ENCODE data around the gene SLC29A1. TPM values are rescaled to one million over a fixed set of nuclear protein-coding genes. Genes with fewer than 3 reads are reported as not detected.

The SLC29A1 gene
- total and polyA plus RNA-seq, 2 donors (not counting 1 experiment from before 2014, with no cell fraction given): 6.0 to 7.3 TPM

GRCh38 chr6:44237813-44238433 lies 14.5 kb downstream of the SLC29A1 start:
- DNase-seq: peak; percentile 87
- H4K20me1 ChIP-seq (ENCODE audit: control insufficient read depth, insufficient read depth, low read length, poor library complexity, severe bottlenecking): no peaks in the 10 kb centered on the region
- peak; percentile 93 for ATAC-seq (ENCODE audit: low read depth)
- no peaks in the 10 kb centered on the region for H3K79me2 ChIP-seq (ENCODE audit: control insufficient read depth, insufficient read depth, low read length)
- TF ChIP-seq CTCF (IDR thresholded peaks at IDR 0.05) (peak; percentile 97), EZH2 (IDR thresholded peaks at IDR 0.05; ENCODE audit: borderline replicate concordance, insufficient read depth, low read depth, low read length, poor library complexity, severe bottlenecking) (no peak)
- H3K9ac ChIP-seq (ENCODE audit: low read length): peak overlapping the region; percentile 90
- no peaks in the 10 kb centered on the region for H3K27me3 ChIP-seq (replicated peaks in 1 of 4; ENCODE audit: control extremely low read depth in 1 of 4, control insufficient read depth in 3 of 4, insufficient read depth in 4 of 4, low read length in 3 of 4)
- Mint-ChIP-seq H3K4me3 (peak overlapping the region; percentile 95), H3K9me3 (ENCODE audit: insufficient read depth) (no peaks in the 10 kb centered on the region), H3K4me1 (peaks cover 15% of the 10 kb centered on the region), H3K27ac (peak overlapping the region; percentile 96), H3K27me3 (no peaks in the 10 kb centered on the region)
- WGBS (ENCODE audit: insufficient coverage): under 1% methylated on average over 38 of the region's 42 CpGs
- peak overlapping the region; percentile 28 to 85 (median 79) for H3K4me3 ChIP-seq (ENCODE audit: control extremely low read depth in 1 of 5, extremely low read depth in 1 of 5, insufficient read depth in 1 of 5, low read depth in 2 of 5, low read length in 4 of 5)
- peak overlapping the region; percentile 93 for H3K4me2 ChIP-seq (replicated peaks; ENCODE audit: low read depth, low read length, poor library complexity, severe bottlenecking)
- no peaks in the 10 kb centered on the region for H3K9me3 ChIP-seq (ENCODE audit: control extremely low read depth in 1 of 3, control insufficient read depth in 2 of 3, insufficient read depth in 1 of 3, low read length in 2 of 3)
- H2AFZ ChIP-seq (ENCODE audit: insufficient read depth, low read depth, low read length, poor library complexity, severe bottlenecking): peak overlapping the region; percentile 96
- ChIA-PET POLR2A (interaction anchor here (0.9 to 1.8 kb wide), 5 partner anchors 9 to 110 kb away, joined by 3 to 23 read pairs (median 4); partner anchors contain the start of genes HSP90AB1, SLC29A1 and TMEM63B), CTCF (interaction anchor here (0.8 to 4.5 kb wide), 15 partner anchors 8 to 140 kb away, joined by 3 to 37 read pairs (median 7); partner anchors contain the start of genes HSP90AB1, SLC29A1 and SLC35B2)
- H3K36me3 ChIP-seq (replicated peaks in 1 of 2; ENCODE audit: control extremely low read depth in 1 of 2, control insufficient read depth in 1 of 2, extremely low read depth in 1 of 2, insufficient read depth in 2 of 2, low read length in 1 of 2): no peaks in the 10 kb centered on the region
- peak overlapping the region; percentile 90 to 91 for H3K27ac ChIP-seq (ENCODE audit: low read length in 2 of 2)
- peaks cover 6 to 14% of the 10 kb centered on the region in 2 donors for H3K4me1 ChIP-seq (ENCODE audit: control insufficient read depth in 2 of 2, insufficient read depth in 2 of 2, low read length in 2 of 2)
- intact Hi-C loops (cut with micrococcal nuclease): loop anchor here (1.0 kb wide), 4 partner anchors 8 to 142 kb away; partner anchors contain the start of gene SLC29A1
